GM13977 (cell line): Measurements from ENCODE around the gene TEX264.

Experiments
- DNase-seq: peaks from one replicate; pipeline ENCODE4 v3.0.0; 2012; ENCODE audit warnings: low spot score
- CTCF ChIP-seq: IDR thresholded peaks from 2 replicates; pipeline ENCODE4 v1.5.1; 2012; ENCODE audit warnings: mild to moderate bottlenecking, control low read depth; ENCODE audit not compliant: insufficient read depth; ENCODE audit errors: extremely low read depth, missing control alignments
- in situ Hi-C: fragments of 300-500 bp; cut with MboI; formaldehyde crosslinking; loops from one replicate; pipeline ENCODE4 v1.12.0; 2022; ENCODE audit warnings: low sequenced_read_pairs, low pct_unique_long_range_greater_than_20kb, mixed read lengths, inconsistent platforms; ENCODE audit not compliant: unreplicated experiment

Gene TEX264

GRCh38 chr3:51670823-51671733 is at the start of gene TEX264:
Gene TEX264, plus strand, starts transcription at chr3:51671252. Its CDS starts 3,053 bp downstream, at chr3:51674305.
- peak; percentile 98 for DNase-seq
- TF ChIP-seq CTCF = no peak
- in situ Hi-C loops = no loop called here

- TF ChIP-seq CTCF = no peak
- in situ Hi-C loops = no loop called here
- no peak for DNase-seq
Measured at GRCh38 chr3:51622413-51622812, 48.6 kb upstream of the TEX264 start.

- no peak for DNase-seq
- TF ChIP-seq CTCF = no peak
- in situ Hi-C loops = no loop called here
Measured at GRCh38 chr3:51622868-51623267, 48.2 kb upstream of the TEX264 start.

GRCh38 chr3:51630513-51630912 is 40.5 kb upstream of the TEX264 start:
- in situ Hi-C loops = no loop called here
- DNase-seq = no peak
- no peak for TF ChIP-seq CTCF

GRCh38 chr3:51637144-51637940 is 33.7 kb upstream of the TEX264 start:
- in situ Hi-C loops = no loop called here
- DNase-seq = no peak
- TF ChIP-seq CTCF = no peak

GRCh38 chr3:51637941-51638471 is 33.0 kb upstream of the TEX264 start:
- in situ Hi-C loops = no loop called here
- peak; percentile 66 for DNase-seq

More at GRCh38 chr3:51637941-51638471, 33.0 kb upstream of the TEX264 start:
- peak; percentile 78 for TF ChIP-seq CTCF
